Right lobe of liver (tissue), 6 donors: ENCODE measurements around the gene KMT2E. TPM values are rescaled to one million over a fixed set of nuclear protein-coding genes. Genes with fewer than 3 reads are reported as not detected.
A peak's percentile ranks its signal among the peaks of the same experiment; 100 is the strongest.

ENCODE experiments used
- ATAC-seq, 4 donors: fragments of 200-7000 bp; cut with Tn5 transposase; one replicate each; pipeline ENCODE4 v1.9.1; 2020; ENCODE audit warnings: mild to moderate bottlenecking in 4 of 4, moderate library complexity in 4 of 4
- DNase-seq, 3 donors: peaks; one replicate each; pipeline ENCODE4 v3.0.0-alpha.2; 2020
- H3K27ac ChIP-seq, 3 donors: fragments of 200-600 bp; one replicate each; pipeline ENCODE4 v1.8.0; 2022
- H3K27me3 ChIP-seq, 2 donors: fragments of 200-600 bp; one replicate each; pipeline ENCODE4 v1.8.0; 2022
- H3K36me3 ChIP-seq, 4 donors: fragments of 200-600 bp; sonication (generic) in 1 of 4; one replicate each; pipeline versions ENCODE4 v1.5.1 to v1.8.0; 2017 to 2022; ENCODE audit warnings: control low read depth in 1 of 4
- H3K4me1 ChIP-seq, 4 donors: fragments of 200-600 bp; sonication (generic) in 1 of 4; one replicate each; pipeline versions ENCODE4 v1.5.1 to v1.8.0; 2017 to 2022; ENCODE audit warnings: control low read depth in 1 of 4
- H3K4me3 ChIP-seq, 3 donors: fragments of 200-600 bp; one replicate each; pipeline ENCODE4 v1.8.0; 2022
- H3K9me3 ChIP-seq, 4 donors: fragments of 200-600 bp; sonication (generic) in 1 of 4; one replicate each; pipeline versions ENCODE4 v1.5.1 to v1.8.0; 2017 to 2022; ENCODE audit warnings: control low read depth in 1 of 4
- POLR2A ChIP-seq: fragments of 450-650 bp; IDR thresholded peaks from one replicate; pipeline ENCODE4 v1.6.1; 2017; ENCODE audit warnings: antibody characterized with exemption, mild to moderate bottlenecking
- WGBS: methylation state at CpG from one replicate; pipeline ENCODE4 v1.1.6; 2018; ENCODE audit warnings: low coverage, low lambda C conversion rate; ENCODE audit not compliant: insufficient coverage; ENCODE audit errors: missing lambda C conversion rate; 5-methylcytosine and 5-hydroxymethylcytosine counted together
- intact Hi-C, 2 donors: fragments of 100-400 bp; cut with DNase I; formaldehyde crosslinking; loops; one replicate each; pipeline versions ENCODE4 v1.11.2 to v1.14.1; 2022
- total RNA-seq, 6 experiments: library from RNA; depleted of rRNA in 2 of 6; stranded (reverse); fragments of >200 nt in 2 of 6; fragmentation: NEBNext Ultra II Directional in 3 of 6; extraction: Animal tissue kit (Norgen Biotek cat#: 25700) in 3 of 6; gene quantifications; one replicate each; pipeline versions ENCODE4 v1.1.0 to v1.2.4, GENCODE V29; 2016 to 2023
- TF ChIP-seq, protein P1 (sequence below), 4 donors: fragments of 200-600 bp in 3 of 4; fragments of 450-650 bp in 1 of 4; IDR thresholded peaks; one replicate each; pipeline versions ENCODE4 v1.5.1 to v1.8.0; 2016 to 2022; ENCODE audit warnings: antibody characterized with exemption in 4 of 4, mild to moderate bottlenecking in 2 of 4
- donor health status: DM: no; HTN: yes; CAD: no.
- donor health status: DM: no; HTN: no; CAD: no.
- donor health status: DM: no; HTN: no; CAD: no.
- donor health status: DM: no; HTN: yes; CAD: no.
- donor health status: DM: no; HTN: yes; CAD: no.

KMT2E gene
- total RNA-seq, 6 experiments from 2014 or later: 21.6 to 31.6 (median 25.3) TPM

DNA sequence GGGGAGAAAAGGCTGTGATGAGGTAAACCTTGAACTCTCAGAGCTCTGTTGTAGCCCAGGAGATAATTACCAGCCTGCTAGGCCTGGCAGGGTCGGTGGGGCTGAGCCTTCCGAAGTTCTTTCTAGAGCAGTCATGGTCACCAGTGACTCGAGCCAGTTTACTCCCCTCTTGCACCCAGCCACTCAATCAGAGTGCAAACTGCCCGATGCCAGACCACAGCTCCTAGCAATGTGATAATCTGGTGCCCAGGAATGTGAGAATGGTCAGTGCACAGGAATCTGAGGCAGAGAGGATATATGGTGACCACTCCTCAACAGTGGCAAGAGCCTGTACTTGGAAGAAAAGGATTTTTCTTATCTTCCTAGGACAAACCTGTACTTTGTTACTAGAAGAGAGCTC, 46.4 kb upstream of the KMT2E start:
- Histone ChIP-seq H3K27me3 (no peaks in the 10 kb centered on the region), H3K27ac (no peak overlapping the region), H3K9me3 (no peaks in the 10 kb centered on the region), H3K4me1 (peaks cover 0 to 12% (median 4%) of the 10 kb centered on the region in 4 donors), H3K4me3 (no peak overlapping the region), H3K36me3 (no peaks in the 10 kb centered on the region)
- intact Hi-C loops: no loop called here
- WGBS: no CpG with 5 or more reads among the region's 4 CpGs
- ATAC-seq (no peak), DNase-seq (no peak)
- TF ChIP-seq, protein P1, sequence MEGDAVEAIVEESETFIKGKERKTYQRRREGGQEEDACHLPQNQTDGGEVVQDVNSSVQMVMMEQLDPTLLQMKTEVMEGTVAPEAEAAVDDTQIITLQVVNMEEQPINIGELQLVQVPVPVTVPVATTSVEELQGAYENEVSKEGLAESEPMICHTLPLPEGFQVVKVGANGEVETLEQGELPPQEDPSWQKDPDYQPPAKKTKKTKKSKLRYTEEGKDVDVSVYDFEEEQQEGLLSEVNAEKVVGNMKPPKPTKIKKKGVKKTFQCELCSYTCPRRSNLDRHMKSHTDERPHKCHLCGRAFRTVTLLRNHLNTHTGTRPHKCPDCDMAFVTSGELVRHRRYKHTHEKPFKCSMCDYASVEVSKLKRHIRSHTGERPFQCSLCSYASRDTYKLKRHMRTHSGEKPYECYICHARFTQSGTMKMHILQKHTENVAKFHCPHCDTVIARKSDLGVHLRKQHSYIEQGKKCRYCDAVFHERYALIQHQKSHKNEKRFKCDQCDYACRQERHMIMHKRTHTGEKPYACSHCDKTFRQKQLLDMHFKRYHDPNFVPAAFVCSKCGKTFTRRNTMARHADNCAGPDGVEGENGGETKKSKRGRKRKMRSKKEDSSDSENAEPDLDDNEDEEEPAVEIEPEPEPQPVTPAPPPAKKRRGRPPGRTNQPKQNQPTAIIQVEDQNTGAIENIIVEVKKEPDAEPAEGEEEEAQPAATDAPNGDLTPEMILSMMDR (IDR thresholded peaks at IDR 0.05): no peak
- TF ChIP-seq POLR2A: no peak

DNA sequence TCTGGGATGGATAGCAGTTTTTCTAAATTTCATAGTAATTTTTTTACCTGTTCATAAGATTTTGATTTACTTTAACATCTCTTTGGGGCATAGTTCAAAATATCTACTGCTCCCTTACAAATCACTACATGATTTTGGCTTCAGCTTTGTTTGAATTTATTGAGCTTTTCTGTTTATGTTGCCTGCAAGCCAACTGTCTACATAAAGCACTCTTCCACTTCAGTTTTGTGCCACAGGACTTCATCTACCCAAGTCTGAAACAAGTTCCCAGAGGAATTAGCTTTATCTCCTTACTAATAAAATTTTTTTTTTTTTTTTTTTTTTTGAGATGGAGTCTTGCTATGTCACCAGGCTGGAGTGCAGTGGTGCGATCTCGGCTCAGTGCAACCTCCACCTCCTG, 45.4 kb upstream of the KMT2E start:
- Histone ChIP-seq H3K9me3 (no peaks in the 10 kb centered on the region), H3K36me3 (no peaks in the 10 kb centered on the region), H3K27me3 (no peaks in the 10 kb centered on the region), H3K4me3 (no peak overlapping the region), H3K4me1 (peaks cover 0 to 12% (median 4%) of the 10 kb centered on the region in 4 donors), H3K27ac (no peak overlapping the region)
- intact Hi-C loops: no loop called here
- ATAC-seq: peak; percentile 17 to 64 (median 40)
- WGBS: 100% methylated on average over 2 of the region's 2 CpGs
- no peak for DNase-seq
- TF ChIP-seq POLR2A: no peak
- TF ChIP-seq, protein P1 (IDR thresholded peaks at IDR 0.05): no peak

DNA sequence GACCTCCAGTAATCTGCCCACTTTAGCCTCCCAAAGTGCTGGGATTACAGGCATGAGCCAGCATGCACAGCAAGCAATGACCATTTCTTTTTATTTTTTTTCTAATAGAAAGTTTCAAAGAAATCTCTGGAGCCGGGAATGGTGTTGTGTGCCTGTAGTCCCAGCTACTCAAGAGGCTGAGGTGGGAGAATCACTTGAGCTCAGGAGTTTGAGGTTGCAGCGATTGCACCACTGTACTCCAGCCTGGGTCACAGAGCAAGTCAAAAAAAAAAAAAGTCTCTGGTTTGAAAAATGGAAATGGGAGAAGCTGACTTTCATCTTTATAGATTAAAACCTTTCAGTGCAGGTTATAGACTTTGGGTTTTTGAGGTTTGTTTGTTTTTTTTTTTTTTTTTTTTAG, 44.8 kb upstream of the KMT2E start:
- H3K36me3 ChIP-seq: no peaks in the 10 kb centered on the region
- H3K4me1 ChIP-seq: peaks cover 0 to 12% (median 4%) of the 10 kb centered on the region in 4 donors
- no peak for TF ChIP-seq POLR2A
- TF ChIP-seq, protein P1 (IDR thresholded peaks at IDR 0.05): no peak
- H3K27ac ChIP-seq: no peak overlapping the region
- intact Hi-C loops: no loop called here
- H3K27me3 ChIP-seq: no peaks in the 10 kb centered on the region
- WGBS: 77% methylated on average over 2 of the region's 2 CpGs
- no peak for DNase-seq
- ATAC-seq: no peak
- no peak overlapping the region for H3K4me3 ChIP-seq
- H3K9me3 ChIP-seq: no peaks in the 10 kb centered on the region

DNA sequence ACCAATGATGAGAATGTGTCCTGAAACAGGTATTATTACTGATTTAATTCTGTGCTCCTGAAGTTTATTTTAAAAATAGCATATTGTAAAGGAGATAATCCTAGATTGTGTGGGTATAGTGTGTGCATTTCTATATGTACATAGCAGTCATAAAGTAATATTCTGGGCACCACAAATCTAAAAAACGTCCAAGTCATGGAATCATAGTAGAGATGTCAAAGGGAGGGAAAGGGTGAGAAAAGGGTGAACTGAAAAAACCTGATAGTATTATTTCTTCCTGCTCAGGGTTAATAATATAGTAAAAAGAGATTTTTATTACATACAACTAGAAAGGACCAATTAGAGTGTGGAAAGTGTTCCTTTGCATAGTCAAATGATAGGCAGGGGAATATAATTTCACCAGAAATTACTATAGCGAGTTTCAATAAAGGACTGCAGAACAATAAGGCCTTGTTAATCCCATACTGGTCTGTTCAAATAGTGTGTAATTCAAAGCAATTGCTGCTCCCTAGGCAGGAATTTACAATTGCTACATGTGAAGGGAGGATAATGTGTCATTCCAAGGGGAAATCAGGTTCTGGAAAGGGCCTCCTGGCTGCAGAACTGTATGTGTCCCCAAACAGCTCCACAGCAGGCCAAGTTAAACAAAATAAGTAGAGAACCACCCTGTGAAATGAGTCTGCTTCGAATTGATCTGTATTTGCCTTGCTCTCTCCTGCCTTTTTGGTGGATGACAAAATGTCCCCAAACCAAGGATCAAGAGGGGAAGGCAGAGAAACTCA, 42.5 kb upstream of the KMT2E start:
- H3K36me3 ChIP-seq: no peaks in the 10 kb centered on the region
- no peak overlapping the region for H3K27ac ChIP-seq
- TF ChIP-seq, protein P1 (IDR thresholded peaks at IDR 0.05): no peak
- TF ChIP-seq POLR2A: no peak
- ATAC-seq (peak; percentile 73 to 85 (median 80)), DNase-seq (no peak)
- no peaks in the 10 kb centered on the region for H3K27me3 ChIP-seq
- H3K9me3 ChIP-seq: no peaks in the 10 kb centered on the region
- WGBS: 49% methylated on average over 3 of the region's 3 CpGs
- no peak overlapping the region for H3K4me3 ChIP-seq
- peaks cover 0 to 12% (median 4%) of the 10 kb centered on the region in 4 donors for H3K4me1 ChIP-seq
- intact Hi-C loops: no loop called here
